Measurements from ENCODE around the gene AKAP6.

GRCh38 chr14:32669391-32669790 is 340.3 kb downstream of the AKAP6 start:
- TF ChIP-seq CTCF (IDR thresholded peaks at IDR 0.05) (no peak), POLR2A (IDR thresholded peaks at IDR 0.05) (no peak)
